ENCODE data around the gene HORMAD2.
"Not testable (repeated sequence)": the region's sequence is repeated elsewhere in the genome, so short reads cannot be mapped to it uniquely, and the experiment has no call there.

HORMAD2 gene

DNA sequence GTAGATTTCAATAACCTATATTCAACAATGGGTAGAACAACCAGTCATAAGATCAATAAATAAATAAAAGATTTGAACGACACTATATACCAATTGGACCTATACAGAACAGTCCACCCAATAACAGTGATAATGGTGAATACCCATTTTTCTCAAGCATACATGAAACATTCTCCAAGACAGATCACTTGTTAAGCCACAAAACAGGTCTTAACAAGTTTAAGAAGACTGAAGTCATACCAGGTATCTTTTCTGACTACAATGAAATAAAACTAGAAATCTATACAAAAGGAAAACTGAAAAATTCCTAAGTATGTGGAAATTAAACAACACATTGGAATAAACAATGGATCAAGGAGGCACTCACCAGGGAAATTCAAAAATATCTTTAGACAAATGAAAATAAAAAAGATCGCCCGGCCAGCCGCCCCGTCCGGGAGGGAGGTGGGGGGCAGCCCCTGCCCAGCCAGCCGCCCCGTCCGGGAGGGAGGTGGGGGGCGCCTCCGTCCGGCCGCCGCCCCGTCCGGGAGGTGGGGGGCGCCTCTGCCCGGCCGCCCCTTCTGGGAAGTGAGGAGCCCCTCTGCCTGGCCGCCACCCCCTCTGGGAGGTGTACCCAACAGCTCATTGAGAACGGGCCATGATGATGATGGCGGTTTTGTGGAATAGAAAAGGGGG, 20.8 kb upstream of the HORMAD2 start:
- DNase-seq: not testable (repeated sequence)

DNA sequence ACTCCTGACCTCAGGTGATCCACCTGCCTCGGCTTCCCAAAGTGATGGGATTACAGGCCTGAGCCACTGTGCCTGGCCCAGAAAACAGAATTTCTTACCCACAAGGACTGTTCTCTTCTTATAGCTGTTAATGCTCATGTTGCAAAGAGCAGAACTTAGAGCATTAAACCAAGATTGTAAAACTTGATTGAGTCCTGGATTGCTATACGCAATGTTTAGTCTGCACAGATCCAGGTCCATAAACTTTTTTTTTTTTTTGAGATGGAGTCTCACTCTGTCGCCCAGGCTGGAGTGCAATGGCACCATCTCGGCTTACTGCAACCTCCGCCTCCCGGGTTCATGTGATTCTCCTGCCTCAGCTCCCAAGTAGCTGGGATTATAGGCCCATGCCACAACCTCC, 19.2 kb upstream of the HORMAD2 start:
- DNase-seq: not testable (repeated sequence)

DNA sequence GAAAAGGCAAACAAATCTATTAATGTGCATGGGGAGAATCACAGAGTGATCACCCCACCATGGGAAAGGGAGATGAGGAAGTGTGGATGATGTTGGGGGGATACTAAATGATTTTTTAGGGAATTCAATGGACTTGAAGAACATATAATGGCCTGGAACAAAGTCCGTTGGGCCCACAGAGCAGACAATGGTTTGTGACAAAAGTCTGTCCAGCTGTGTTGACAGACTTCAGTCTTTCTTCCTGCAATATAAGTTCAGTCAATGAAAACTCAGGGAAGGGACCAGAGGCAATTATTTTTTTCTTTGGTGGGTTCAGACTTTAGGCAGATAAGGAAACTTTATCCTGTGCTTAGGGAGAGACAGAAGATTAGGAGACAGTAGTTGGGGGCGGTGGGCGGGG, 18.0 kb upstream of the HORMAD2 start:
- no peak for DNase-seq

DNA sequence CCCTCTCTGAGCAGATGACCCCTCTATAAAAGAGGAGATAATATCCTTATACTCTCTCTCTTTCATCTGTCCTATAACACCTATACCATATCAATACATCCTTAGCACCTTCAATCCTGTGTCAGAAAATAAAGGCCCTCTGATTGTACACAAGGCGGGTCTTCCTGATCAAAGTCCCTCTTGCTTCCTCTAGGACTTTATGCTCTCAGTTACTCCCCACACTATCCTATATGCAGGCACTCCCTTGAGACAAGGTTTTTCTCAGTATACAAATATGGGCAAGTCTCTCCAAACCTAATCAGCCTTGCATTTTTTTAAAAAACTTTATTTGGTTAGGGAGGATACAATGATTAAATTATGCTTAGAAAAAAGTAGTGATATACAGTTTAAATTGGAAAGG, 17.3 kb upstream of the HORMAD2 start:
- DNase-seq: no peak

DNA sequence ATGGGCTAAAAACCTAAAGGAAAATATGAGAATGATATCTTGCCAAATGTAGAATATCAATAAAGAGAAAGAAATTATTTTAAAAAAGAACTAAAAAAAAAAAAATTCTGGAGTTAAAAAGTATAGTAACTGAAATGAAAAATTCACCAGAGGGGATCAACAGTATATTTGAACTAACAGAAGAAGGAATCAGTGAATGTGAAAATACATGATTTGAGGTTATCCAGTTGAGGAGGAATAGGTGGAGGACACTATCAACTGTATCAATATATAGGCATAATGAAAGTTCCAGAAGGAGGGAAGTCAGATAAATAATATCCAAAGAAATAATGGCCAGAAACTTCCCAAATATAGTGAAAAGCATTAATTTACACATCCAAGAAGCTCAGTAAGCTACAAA, 16.1 kb upstream of the HORMAD2 start:
- DNase-seq: no peak

DNA sequence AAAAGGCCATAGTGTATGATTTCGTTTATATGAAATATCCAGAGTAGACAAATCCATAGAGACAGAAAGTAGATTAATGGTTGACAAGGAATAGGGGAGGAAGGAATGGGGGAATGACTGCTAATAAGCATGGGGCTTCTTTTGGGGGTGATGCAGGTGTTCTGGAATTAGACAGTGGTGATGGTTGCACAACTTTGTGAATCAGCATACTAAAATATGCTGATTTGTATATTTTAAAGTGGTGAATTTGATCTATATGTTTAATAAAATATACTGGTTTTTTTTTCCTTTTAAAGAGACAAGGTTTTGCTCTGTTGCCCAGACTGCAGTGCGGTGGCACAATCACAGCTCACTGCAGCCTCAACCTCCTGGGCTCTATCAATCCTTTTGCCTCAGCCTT, 6.5 kb upstream of the HORMAD2 start:
- no peak for DNase-seq

GRCh38 chr22:30074147-30074546, 6.1 kb upstream of the HORMAD2 start:
- DNase-seq: no peak

DNA sequence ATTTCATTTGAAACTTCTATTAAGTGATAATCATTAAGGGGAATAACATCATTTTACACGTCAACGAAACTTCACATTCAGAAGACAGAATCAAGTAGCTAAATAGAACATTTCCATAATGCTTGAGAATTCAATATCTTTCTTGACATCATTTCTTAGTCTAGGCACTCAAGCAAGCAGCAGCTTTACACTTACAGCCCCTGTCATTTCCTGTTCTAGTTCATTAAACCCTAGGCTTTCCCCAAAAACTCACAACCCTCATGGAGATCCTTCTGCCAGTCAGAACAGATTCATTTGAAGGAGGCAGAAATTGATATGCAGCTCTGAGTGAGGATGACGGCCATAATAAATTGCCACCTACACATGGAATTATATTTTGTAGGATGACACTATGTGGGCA, 5.3 kb upstream of the HORMAD2 start:
- DNase-seq: no peak

- DNase-seq: no peak
These were observed 2.9 kb upstream of the HORMAD2 start for GRCh38 chr22:30077279-30077880.

DNA sequence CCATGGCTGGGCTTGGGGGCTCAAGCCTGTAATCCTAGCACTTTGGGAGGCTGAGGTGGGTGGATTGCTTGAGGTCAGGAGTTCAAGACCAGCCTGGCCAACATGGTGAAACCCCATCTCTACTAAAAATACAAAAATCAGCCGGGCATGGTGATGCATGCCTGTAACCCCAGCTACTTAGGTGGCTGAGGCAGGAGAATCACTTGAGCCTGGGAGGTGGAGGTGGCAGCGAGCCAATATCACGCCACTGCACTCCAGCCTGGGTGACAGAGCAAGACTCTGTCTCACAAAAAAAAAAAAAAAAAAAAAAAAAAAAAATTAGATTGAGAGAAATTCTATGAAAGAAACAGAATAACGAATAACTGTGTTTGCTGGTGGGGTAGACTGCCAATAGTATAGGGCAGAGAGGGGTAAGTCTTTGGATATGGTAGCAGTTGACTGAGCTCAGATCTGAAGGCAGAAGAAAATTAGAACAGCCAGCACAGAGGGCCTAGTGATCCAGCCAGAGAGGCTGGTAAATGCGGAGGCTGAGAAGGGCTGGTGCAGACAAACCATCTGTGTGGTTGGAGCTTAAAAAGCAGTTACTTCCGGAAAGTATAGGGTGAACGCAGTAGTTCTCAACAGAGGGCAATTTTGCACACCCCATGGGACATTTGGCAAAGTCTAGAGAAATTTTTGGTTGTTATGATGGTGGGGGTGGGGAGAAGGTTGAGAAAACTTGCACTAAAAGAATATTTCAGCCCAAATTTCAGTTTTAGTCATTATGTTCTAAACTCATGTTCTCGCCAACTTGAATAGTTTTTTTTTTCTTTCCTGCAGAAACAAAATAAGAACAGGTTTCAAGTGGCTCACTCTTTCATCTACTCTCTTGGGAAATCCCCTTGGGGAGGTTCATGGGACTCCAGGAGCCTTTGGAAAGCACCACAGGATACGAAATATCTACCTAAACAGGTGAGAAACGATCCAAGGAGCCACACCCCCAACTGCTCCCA, 1.6 kb upstream of the HORMAD2 start:
- DNase-seq: peak; percentile 6

DNA sequence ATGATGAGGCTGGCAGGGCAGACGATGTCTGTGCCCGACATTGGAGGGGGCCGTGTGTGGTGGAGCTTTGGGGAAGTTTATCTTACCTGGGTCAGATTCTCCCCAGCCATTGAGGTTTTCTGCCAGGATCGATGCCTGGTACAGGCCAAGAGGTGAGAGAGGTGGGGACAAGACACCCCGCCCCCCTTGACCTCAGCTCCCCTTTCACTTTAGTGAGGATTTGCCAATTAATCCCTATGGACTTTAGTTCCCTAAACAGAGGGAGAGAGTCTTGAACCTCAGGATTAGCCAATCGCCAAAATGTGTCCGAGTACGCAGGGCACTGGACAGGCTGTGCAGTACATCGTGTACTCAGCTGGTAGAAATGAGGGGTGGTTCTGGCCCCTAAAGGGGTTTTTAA, 541 bp downstream of the HORMAD2 start:
- DNase-seq: no peak

DNA sequence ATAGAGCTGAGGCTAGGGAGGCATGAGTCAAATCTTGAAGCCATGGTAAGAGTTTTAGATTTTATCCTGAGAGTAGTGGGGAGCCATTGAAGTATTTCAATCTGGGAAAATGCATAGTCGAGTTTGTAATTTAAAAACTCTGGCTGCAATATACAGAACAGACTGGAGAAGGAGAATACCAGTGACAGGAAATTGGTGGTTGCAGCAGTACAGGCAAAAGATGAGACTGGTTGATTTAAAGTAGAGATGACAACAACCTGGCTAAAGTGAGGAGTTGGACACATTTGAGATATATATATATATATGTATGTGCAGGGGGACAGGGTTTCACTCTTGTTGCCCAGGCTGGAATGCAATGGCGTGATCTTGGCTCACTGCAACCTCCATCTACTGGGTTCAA, 6.2 kb downstream of the HORMAD2 start:
- no peak for DNase-seq

GRCh38 chr22:30087037-30087436, 6.8 kb downstream of the HORMAD2 start:
- not testable (repeated sequence) for DNase-seq

- no peak for DNase-seq
These were observed 7.3 kb downstream of the HORMAD2 start for GRCh38 chr22:30087611-30088010.

- DNase-seq: no peak
These were observed 8.2 kb downstream of the HORMAD2 start for GRCh38 chr22:30088468-30088867.

DNA sequence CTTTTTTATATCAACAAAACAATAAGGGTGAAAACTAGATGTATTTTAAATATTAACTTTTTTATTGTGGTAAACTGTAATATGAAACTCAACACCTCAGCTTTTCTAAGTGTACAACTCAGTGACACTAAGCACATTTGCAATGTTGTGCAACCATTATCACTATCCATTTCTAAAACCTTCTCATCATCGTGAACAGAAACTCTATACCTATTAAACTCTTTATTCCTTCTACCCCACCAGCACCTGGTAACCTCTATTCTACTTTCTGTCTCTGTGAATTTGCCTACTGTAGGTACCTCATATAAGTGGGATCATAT, 9.4 kb downstream of the HORMAD2 start:
- no peak for DNase-seq

GRCh38 chr22:30092686-30093085, 12.4 kb downstream of the HORMAD2 start:
- no peak for DNase-seq

DNA sequence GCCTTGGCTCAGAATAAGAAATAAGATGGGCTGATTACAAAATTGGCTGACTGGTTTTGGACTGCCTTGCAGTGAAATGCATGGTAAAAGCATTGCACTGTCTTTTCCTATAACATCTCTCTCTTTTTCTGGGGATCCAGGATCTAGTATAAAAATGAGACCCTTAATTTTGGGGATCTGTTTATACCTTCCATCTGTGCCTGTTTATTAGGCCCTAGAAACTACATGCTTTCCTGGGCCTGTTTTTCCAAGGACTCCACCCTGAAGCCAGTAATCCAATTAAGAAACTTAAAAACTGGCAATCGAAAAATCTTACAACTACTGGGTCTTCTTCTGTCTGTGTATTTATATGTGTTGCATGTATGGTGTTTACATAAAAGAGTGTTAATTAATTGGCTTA, 14.5 kb downstream of the HORMAD2 start:
- no peak for DNase-seq

GRCh38 chr22:30097861-30098260, 17.6 kb downstream of the HORMAD2 start:
- no peak for DNase-seq

DNA sequence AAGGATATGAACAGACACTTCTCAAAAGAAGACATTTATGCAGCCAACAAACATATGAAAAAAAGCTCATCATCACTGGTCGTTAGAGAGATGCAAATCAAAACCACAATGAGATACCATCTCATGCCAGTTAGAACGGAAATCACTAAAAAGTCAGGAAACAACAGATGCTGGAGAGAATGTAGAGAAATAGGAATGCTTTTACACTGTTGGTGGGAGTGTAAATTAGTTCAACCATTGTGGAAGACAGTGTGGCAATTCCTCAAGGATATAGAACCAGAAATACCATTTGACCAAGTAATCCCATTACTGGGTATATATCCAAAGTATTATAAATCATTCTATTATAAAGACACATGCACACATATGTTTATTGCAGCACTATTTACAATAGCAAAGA, 20.5 kb downstream of the HORMAD2 start:
- DNase-seq: not testable (repeated sequence)

DNA sequence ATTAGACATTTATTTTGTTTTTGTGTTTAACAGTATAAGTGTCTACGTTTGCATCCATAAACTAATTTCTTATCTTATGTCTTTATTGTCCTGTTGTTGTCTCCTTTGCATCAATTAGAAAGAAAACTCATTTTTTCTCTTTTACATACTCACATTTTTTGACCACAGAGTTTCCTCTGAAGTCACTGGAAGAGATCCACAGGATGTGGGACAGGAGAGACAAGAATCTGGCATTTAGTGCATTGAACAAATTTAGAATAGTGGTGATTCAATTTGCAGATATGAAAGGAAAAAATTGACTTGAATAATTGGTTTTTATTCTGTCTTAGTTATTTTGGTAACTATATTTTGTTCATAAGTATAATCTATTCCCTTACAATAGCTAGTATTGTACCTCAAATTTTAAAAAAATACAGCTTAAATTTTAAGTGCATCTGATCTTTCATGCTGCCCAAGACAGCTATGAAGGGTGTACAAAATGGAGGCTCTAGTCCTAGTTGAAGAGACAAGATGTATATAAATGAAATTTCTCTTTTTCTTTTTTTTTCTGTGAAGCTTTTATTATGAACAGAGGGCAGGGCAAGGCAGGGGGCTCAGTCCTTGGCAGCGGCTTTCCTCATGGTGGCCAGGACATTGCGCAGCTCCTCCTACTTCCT, 24.4 kb downstream of the HORMAD2 start:
- no peak for DNase-seq

- no peak for DNase-seq
These were observed 25.2 kb downstream of the HORMAD2 start for GRCh38 chr22:30105483-30105882.

GRCh38 chr22:30113494-30113893, 33.2 kb downstream of the HORMAD2 start:
- no peak for DNase-seq
